Measurements from ENCODE around the gene ZNF853. TPM values are rescaled to one million over a fixed set of nuclear protein-coding genes. Genes with fewer than 3 reads are reported as not detected.

Gene ZNF853
- total RNA-seq, 1 donor = under 0.01 TPM

DNA sequence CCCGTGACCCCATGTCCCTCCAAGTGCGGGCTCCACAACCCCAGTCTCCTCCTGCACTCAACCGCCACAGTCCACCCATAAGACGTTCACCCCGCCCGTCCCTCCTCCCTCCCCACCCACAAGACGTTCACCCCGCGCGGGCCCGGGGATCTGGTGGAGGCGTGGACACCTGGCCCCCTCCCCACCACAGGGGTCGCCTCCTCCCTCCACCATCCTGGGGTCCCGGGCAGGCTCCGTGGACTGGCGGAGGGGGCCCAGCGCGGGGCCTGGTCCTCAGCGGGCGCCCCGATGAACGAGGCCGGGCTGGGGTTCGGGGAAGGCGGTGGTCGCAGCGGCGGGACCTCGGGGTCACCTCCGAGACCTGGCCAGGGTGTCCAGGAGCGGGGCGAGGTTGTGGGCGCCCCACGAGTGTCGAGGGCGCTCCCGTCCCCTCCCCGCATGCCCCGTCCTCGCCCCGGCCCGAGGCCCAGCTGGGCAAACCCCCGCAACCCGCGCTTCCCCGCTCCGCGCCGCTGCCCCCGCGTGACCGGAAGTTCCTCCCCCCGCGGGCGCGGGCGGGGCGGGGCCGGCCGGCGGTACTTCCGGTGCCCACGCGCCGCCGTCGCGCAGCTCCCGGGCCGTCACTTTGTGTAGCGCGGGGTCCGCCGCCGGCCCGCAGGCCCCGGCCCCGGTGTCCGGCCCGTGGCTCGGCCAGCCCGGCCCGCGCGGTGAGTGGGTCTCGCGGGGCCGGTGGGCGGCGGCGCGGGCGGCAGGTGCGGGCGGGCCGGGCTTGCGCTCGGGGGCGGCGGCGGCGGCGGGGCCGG is 21.5 kb downstream of the ZNF853 start, which contains the start of gene ZNF316:
ZNF316 (plus strand) TSS at position 578 of the 803 bp plus-strand sequence. CDS start 5,092 bp downstream, outside the sequence.
- Histone ChIP-seq H3K4me1 (ENCODE audit: insufficient read depth, low read length) (no peaks in the 10 kb centered on the region), H3K36me3 (ENCODE audit: insufficient read depth, low read length) (peaks cover 11% of the 10 kb centered on the region), H3K4me3 (ENCODE audit: insufficient read depth, low read length) (peak within 1 kb of the TSS; percentile 81), H2AFZ (ENCODE audit: low read length) (peak within 1 kb of the TSS; percentile 62), H3K4me2 (ENCODE audit: insufficient read depth, low read length) (peak within 1 kb of the TSS; percentile 90), H4K20me1 (ENCODE audit: insufficient read depth, low read length) (peaks cover 24% of the 10 kb centered on the region), H3K79me2 (ENCODE audit: insufficient read depth, low read length) (peaks cover 46% of the 10 kb centered on the region), H3K27ac (ENCODE audit: low read depth, low read length) (peak within 1 kb of the TSS; percentile 23), H3K9me3 (ENCODE audit: low read depth, low read length) (no peaks in the 10 kb centered on the region), H3K27me3 (ENCODE audit: insufficient read depth, low read length) (no peaks in the 10 kb centered on the region)
- TF ChIP-seq, protein P1, sequence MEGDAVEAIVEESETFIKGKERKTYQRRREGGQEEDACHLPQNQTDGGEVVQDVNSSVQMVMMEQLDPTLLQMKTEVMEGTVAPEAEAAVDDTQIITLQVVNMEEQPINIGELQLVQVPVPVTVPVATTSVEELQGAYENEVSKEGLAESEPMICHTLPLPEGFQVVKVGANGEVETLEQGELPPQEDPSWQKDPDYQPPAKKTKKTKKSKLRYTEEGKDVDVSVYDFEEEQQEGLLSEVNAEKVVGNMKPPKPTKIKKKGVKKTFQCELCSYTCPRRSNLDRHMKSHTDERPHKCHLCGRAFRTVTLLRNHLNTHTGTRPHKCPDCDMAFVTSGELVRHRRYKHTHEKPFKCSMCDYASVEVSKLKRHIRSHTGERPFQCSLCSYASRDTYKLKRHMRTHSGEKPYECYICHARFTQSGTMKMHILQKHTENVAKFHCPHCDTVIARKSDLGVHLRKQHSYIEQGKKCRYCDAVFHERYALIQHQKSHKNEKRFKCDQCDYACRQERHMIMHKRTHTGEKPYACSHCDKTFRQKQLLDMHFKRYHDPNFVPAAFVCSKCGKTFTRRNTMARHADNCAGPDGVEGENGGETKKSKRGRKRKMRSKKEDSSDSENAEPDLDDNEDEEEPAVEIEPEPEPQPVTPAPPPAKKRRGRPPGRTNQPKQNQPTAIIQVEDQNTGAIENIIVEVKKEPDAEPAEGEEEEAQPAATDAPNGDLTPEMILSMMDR (IDR thresholded peaks at IDR 0.05; ENCODE audit: extremely low read depth, low read depth, low read length) = no peak
- peak; percentile 100 for DNase-seq (ENCODE audit: insufficient read length, low spot score, missing footprints)

DNA sequence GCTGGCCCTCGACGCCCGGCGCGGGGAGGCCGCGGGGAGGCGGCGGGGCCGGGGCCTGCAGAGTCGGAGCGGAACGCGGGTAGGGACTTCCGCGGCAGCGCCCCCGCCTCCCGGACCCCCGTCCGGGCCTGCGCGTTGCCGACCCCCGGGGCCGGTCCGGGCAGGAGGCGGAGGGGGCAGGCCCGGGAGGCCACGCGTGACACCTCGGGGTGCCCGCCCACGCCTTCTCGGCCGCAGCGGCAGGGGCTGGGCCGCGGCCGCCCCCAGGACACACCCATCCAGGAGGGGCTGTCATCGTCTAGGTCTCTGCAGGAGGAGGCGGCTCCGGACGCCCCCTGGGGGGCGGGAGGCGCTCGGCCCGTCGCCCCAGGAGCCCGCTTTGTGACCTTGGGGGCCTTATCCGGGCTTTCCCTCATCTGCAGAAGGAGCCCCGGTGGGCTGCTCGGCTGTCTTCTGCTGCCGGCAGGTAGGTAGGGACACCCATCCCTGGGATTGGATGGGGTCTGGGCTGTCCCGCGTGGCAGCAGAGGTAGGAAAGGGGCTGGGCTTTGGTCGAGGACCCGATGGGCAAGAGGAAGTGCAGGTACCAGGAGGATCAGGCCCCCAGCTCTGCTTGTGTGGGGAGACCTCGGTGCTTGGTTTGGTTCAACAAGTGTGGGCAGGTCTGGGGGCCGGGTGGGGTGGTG is 22.3 kb downstream of the ZNF853 start:
- Histone ChIP-seq H3K79me2 (ENCODE audit: insufficient read depth, low read length) (peaks cover 46% of the 10 kb centered on the region), H2AFZ (ENCODE audit: low read length) (no peak overlapping the region)
- DNase-seq (ENCODE audit: insufficient read length, low spot score, missing footprints) = peak; percentile 98

DNA sequence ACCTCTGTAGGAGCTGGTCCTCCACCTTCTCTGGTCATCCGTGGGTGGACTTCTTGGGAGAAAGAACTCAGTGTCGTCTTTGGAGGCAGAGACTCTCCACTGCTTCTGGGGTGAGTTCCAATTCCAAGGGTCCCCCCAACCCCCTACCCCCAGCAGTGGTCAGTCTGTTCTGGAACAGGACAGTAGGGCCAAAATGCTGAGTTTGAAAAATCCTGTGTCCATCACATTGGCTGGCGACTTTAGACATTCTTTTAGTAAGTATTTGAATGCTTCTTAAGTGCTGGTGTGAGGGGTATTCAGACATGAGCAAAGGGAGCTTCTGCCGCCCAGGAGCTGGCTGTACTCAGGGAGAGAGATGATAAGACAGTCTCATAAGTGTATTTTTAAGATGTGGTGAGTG is 23.6 kb downstream of the ZNF853 start:
- H3K79me2 ChIP-seq (ENCODE audit: insufficient read depth, low read length) = peaks cover 46% of the 10 kb centered on the region
- H3K27me3 ChIP-seq (ENCODE audit: insufficient read depth, low read length) = no peaks in the 10 kb centered on the region
- H3K36me3 ChIP-seq (ENCODE audit: insufficient read depth, low read length) = peaks cover 13% of the 10 kb centered on the region

More for the DNA sequence above, 22.3 kb downstream of the ZNF853 start:
- Histone ChIP-seq H3K4me3 (ENCODE audit: insufficient read depth, low read length) (peak overlapping the region; percentile 81), H3K27ac (ENCODE audit: low read depth, low read length) (no peak overlapping the region), H3K4me1 (ENCODE audit: insufficient read depth, low read length) (no peaks in the 10 kb centered on the region), H3K4me2 (ENCODE audit: insufficient read depth, low read length) (peak overlapping the region; percentile 90), H3K9me3 (ENCODE audit: low read depth, low read length) (no peaks in the 10 kb centered on the region), H3K27me3 (ENCODE audit: insufficient read depth, low read length) (no peaks in the 10 kb centered on the region), H3K36me3 (ENCODE audit: insufficient read depth, low read length) (peaks cover 13% of the 10 kb centered on the region), H4K20me1 (ENCODE audit: insufficient read depth, low read length) (peaks cover 24% of the 10 kb centered on the region)
- TF ChIP-seq, protein P1 (IDR thresholded peaks at IDR 0.05; ENCODE audit: extremely low read depth, low read depth, low read length) = peak; percentile 20

More for the DNA sequence above, 23.6 kb downstream of the ZNF853 start:
- no peak overlapping the region for H3K27ac ChIP-seq (ENCODE audit: low read depth, low read length)
- TF ChIP-seq, protein P1 (IDR thresholded peaks at IDR 0.05; ENCODE audit: extremely low read depth, low read depth, low read length) = no peak
- H3K4me2 ChIP-seq (ENCODE audit: insufficient read depth, low read length) = peak overlapping the region; percentile 90
- no peaks in the 10 kb centered on the region for H3K9me3 ChIP-seq (ENCODE audit: low read depth, low read length)
- H4K20me1 ChIP-seq (ENCODE audit: insufficient read depth, low read length) = peaks cover 24% of the 10 kb centered on the region
- H2AFZ ChIP-seq (ENCODE audit: low read length) = no peak overlapping the region
- DNase-seq (ENCODE audit: insufficient read length, low spot score, missing footprints) = no peak
- H3K4me3 ChIP-seq (ENCODE audit: insufficient read depth, low read length) = no peak overlapping the region
- no peaks in the 10 kb centered on the region for H3K4me1 ChIP-seq (ENCODE audit: insufficient read depth, low read length)
